Neural crest cell (in vitro differentiated cells): ENCODE results near the gene MAP3K19. TPM values are rescaled to one million over a fixed set of nuclear protein-coding genes. Genes with fewer than 3 reads are reported as not detected.
A peak's percentile ranks its signal among the peaks of the same experiment; 100 is the strongest.

Experiments used
- DNase-seq: peaks from one replicate; pipeline ENCODE4 v3.0.0; 2021; ENCODE audit warnings: low read depth, mixed read lengths, low spot score
- H3K27ac Mint-ChIP-seq: one replicate; pipeline ENCODE4 v1.8.0; 2021; ENCODE audit warnings: mild to moderate bottlenecking, mixed read lengths; ENCODE audit not compliant: unreplicated experiment
- H3K27me3 Mint-ChIP-seq: 2 replicates; pipeline ENCODE4 v1.8.0; 2021; ENCODE audit warnings: low read depth, mild to moderate bottlenecking, mixed read lengths
- H3K36me3 Mint-ChIP-seq: 2 replicates; pipeline ENCODE4 v1.8.0; 2021; ENCODE audit warnings: low read depth, mild to moderate bottlenecking, mixed read lengths
- H3K4me1 Mint-ChIP-seq: 2 replicates; pipeline ENCODE4 v1.8.0; 2021; ENCODE audit warnings: mixed read lengths
- H3K4me3 Mint-ChIP-seq: one replicate; pipeline ENCODE4 v1.8.0; 2021; ENCODE audit warnings: mild to moderate bottlenecking, mixed read lengths
- H3K9me3 Mint-ChIP-seq: 2 replicates; pipeline ENCODE4 v1.8.0; 2021; ENCODE audit warnings: mixed read lengths
- total RNA-seq: library from RNA; stranded (reverse); gene quantifications from 2 replicates; pipeline ENCODE4 v1.2.1, GENCODE V29; 2021
- TF ChIP-seq, protein P1 (sequence below): fragments of 200-600 bp; sonication (generic); conservative IDR thresholded peaks from 2 replicates; pipeline ENCODE4 v1.5.0; 2021; ENCODE audit warnings: antibody characterized with exemption, mild to moderate bottlenecking

Gene MAP3K19
- total RNA-seq, 1 donor from 2014 or later = not detected

DNA sequence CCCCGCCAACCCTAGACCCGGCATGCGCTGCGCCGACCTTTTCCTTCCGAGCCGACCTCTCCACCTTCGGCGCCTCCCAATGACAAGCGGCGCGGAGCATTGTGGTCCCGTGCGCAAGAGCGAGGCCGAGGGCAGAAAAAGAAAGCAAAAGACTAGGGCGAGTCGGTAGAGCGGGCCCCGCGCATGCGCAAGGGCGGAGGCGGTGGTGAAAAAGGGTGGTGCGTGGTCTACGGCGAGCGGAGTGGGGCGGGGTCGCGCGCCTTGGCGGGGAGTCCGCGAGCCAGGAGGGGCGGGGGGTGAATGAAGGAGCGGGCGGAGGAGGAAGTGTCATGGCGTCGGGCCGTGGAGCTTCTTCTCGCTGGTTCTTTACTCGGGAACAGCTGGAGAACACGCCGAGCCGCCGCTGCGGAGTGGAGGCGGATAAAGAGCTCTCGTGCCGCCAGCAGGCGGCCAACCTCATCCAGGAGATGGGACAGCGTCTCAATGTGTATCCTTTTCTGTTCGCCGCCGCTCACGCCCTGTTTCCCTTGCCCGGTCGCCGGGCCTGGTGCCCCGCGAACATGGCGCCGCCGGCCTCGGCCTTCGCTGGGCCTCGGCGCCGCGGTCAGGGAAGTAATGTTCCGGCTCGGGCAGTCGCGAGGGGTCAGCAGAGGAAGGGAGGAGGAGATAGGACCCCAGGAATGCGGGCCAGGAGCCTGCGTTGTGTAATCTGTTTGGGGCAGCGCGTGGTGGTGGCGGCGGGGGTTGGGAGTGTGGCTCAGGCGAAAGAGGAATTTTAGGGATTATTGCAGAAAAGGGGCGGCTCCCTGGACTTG, 128.5 kb downstream of the MAP3K19 start, which contains the start of gene CCNT2:
Gene CCNT2 (plus strand): TSS at position 297 of the 815 bp plus-strand sequence. CDS start 33 bp downstream, at position 330.
- peak; percentile 99 for DNase-seq
- Mint-ChIP-seq H3K27ac (peak within 1 kb of the TSS; percentile 99), H3K4me3 (peak within 1 kb of the TSS; percentile 95), H3K36me3 (peaks cover 9% of the 10 kb centered on the region), H3K9me3 (peaks cover 5% of the 10 kb centered on the region), H3K4me1 (peaks cover 27% of the 10 kb centered on the region), H3K27me3 (no peaks in the 10 kb centered on the region)
- TF ChIP-seq, protein P1, sequence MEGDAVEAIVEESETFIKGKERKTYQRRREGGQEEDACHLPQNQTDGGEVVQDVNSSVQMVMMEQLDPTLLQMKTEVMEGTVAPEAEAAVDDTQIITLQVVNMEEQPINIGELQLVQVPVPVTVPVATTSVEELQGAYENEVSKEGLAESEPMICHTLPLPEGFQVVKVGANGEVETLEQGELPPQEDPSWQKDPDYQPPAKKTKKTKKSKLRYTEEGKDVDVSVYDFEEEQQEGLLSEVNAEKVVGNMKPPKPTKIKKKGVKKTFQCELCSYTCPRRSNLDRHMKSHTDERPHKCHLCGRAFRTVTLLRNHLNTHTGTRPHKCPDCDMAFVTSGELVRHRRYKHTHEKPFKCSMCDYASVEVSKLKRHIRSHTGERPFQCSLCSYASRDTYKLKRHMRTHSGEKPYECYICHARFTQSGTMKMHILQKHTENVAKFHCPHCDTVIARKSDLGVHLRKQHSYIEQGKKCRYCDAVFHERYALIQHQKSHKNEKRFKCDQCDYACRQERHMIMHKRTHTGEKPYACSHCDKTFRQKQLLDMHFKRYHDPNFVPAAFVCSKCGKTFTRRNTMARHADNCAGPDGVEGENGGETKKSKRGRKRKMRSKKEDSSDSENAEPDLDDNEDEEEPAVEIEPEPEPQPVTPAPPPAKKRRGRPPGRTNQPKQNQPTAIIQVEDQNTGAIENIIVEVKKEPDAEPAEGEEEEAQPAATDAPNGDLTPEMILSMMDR = no peak

DNA sequence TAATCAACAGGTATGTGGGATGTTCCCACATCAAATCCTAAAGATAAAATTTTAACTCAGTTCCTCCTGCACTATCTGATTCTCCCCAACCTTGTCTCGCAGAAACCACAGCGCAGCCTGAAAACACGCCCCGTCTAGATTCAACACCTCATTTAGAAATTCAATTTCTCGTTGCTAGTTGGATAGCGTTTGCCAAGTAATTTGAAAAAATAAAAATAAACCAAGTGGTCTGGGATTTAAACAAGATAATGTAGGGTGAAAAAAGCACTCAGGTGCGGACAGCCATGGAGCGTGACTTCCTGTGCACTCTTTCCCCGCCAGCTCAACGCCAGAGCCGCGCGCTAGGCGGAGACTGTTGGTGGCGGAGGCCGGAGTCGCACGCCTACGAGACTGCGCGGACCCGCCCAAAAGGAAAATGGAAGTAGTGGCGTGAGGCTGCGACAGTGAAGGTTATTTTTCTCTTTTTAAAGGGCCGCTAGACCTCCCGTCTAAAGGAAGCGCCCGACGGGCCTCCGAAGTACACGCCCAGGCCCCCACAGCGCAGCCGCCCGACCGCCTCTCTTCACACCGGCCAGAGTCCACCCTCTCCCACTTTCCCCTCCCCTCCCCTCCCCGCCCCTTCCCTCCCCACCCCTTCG, 129.2 kb downstream of the MAP3K19 start:
- no peak for DNase-seq
- no peaks in the 10 kb centered on the region for H3K27me3 Mint-ChIP-seq
- TF ChIP-seq, protein P1 = peak; percentile 52
- H3K4me1 Mint-ChIP-seq = peaks cover 27% of the 10 kb centered on the region
- H3K4me3 Mint-ChIP-seq = peak overlapping the region; percentile 95
- H3K36me3 Mint-ChIP-seq = peaks cover 9% of the 10 kb centered on the region
- peaks cover 9% of the 10 kb centered on the region for H3K9me3 Mint-ChIP-seq
- peak overlapping the region; percentile 91 for H3K27ac Mint-ChIP-seq

DNA sequence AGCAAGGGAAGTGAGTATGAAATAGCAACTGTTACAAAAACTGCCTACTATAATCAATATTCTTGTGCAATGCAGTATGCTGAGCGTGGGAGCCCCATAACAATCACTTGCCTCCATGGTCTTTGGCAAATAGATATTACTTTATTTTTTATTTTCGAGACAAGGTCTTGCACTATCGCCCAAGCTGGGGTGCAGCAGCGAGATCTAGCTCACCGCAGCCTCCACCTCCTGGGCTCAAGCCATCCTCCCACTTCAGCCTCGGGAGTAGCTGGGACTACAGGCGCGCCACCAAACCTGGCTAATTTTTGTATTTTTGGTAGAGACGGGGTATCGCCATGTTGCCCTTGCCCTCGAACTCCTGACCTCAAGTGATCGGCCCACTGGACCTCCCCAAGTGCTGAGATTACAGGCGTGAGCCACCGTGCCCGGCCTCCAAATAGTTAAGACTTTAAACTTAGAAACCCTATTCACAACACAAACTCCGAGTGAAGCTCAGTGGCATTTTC, 129.8 kb downstream of the MAP3K19 start:
- Mint-ChIP-seq H3K9me3 (peaks cover 13% of the 10 kb centered on the region), H3K4me1 (peaks cover 22% of the 10 kb centered on the region), H3K36me3 (peaks cover 9% of the 10 kb centered on the region), H3K27ac (peak overlapping the region; percentile 91), H3K4me3 (peak overlapping the region; percentile 95), H3K27me3 (no peaks in the 10 kb centered on the region)
- TF ChIP-seq, protein P1 = no peak
- no peak for DNase-seq

Other genes starting within 250 kb of the MAP3K19 start
- not detected in 2 replicates for gene ACMSD, start 208.8 kb downstream of the MAP3K19 start, total RNA-seq
- gene CCNT2, start 128.6 kb downstream of the MAP3K19 start, total RNA-seq = 64.6 and 65.5 TPM in 2 replicates
- gene RAB3GAP1, start 4.8 kb upstream of the MAP3K19 start, total RNA-seq = 30.7 and 32.0 TPM in 2 replicates